ENCODE data around the gene CEACAM18.

CEACAM18 gene

GRCh38 chr19:51477344-51477743 is 995 bp upstream of the CEACAM18 start:
- no peak overlapping the region for H2AFZ ChIP-seq (ENCODE audit: low read length)
- H3K36me3 ChIP-seq (ENCODE audit: insufficient read depth, low read length) = no peaks in the 10 kb centered on the region
- no peak for TF ChIP-seq CTCF (IDR thresholded peaks at IDR 0.05; ENCODE audit: low read length)
- no peak for TF ChIP-seq EZH2 (IDR thresholded peaks at IDR 0.05; ENCODE audit: borderline replicate concordance, low read length)
- no peak overlapping the region for H3K4me2 ChIP-seq (ENCODE audit: low read length)
- H3K27ac ChIP-seq (ENCODE audit: low read depth, low read length, poor library complexity, severe bottlenecking) = no peak overlapping the region
- H3K27me3 ChIP-seq (ENCODE audit: insufficient read depth, low read length) = peaks cover 4% of the 10 kb centered on the region; the same call in 1 of the 2 replicates
- H3K9me3 ChIP-seq (ENCODE audit: low read length) = no peaks in the 10 kb centered on the region
- H3F3A ChIP-seq (ENCODE audit: insufficient read depth, low read length) = no peaks in the 10 kb centered on the region
- H3K79me2 ChIP-seq (ENCODE audit: insufficient read depth, low read length) = no peaks in the 10 kb centered on the region
- no peak overlapping the region for H3K9ac ChIP-seq (ENCODE audit: low read length)
- no peaks in the 10 kb centered on the region for H3K9me2 ChIP-seq (ENCODE audit: low read depth, low read length)
- no peaks in the 10 kb centered on the region for H4K20me1 ChIP-seq (ENCODE audit: insufficient read depth, low read length)
- H3K4me1 ChIP-seq (ENCODE audit: insufficient read depth, low read length, severe bottlenecking) = no peaks in the 10 kb centered on the region
- no peak overlapping the region for H3K4me3 ChIP-seq (ENCODE audit: low read depth, low read length, poor library complexity, severe bottlenecking)

- H3K27ac ChIP-seq (ENCODE audit: low read depth, low read length, poor library complexity, severe bottlenecking) = no peak overlapping the region
- peaks cover 2% of the 10 kb centered on the region; the same call in 1 of the 2 replicates for H3K27me3 ChIP-seq (ENCODE audit: insufficient read depth, low read length)
- TF ChIP-seq EZH2 (IDR thresholded peaks at IDR 0.05; ENCODE audit: borderline replicate concordance, low read length) = no peak
- TF ChIP-seq CTCF (IDR thresholded peaks at IDR 0.05; ENCODE audit: low read length) = no peak
- H3K9me3 ChIP-seq (ENCODE audit: low read length) = no peaks in the 10 kb centered on the region
- no peak overlapping the region for H3K9ac ChIP-seq (ENCODE audit: low read length)
- H3K36me3 ChIP-seq (ENCODE audit: insufficient read depth, low read length) = no peaks in the 10 kb centered on the region
- no peak overlapping the region for H3K4me3 ChIP-seq (ENCODE audit: low read depth, low read length, poor library complexity, severe bottlenecking)
- no peaks in the 10 kb centered on the region for H3F3A ChIP-seq (ENCODE audit: insufficient read depth, low read length)
- H4K20me1 ChIP-seq (ENCODE audit: insufficient read depth, low read length) = no peaks in the 10 kb centered on the region
- H3K4me2 ChIP-seq (ENCODE audit: low read length) = no peak overlapping the region
- no peaks in the 10 kb centered on the region for H3K4me1 ChIP-seq (ENCODE audit: insufficient read depth, low read length, severe bottlenecking)
- no peaks in the 10 kb centered on the region for H3K79me2 ChIP-seq (ENCODE audit: insufficient read depth, low read length)
- H3K9me2 ChIP-seq (ENCODE audit: low read depth, low read length) = no peaks in the 10 kb centered on the region
- H2AFZ ChIP-seq (ENCODE audit: low read length) = no peak overlapping the region
These were observed 1.4 kb downstream of the CEACAM18 start for GRCh38 chr19:51479531-51480331.

- no peak overlapping the region for H3K9ac ChIP-seq (ENCODE audit: low read length)
- H3K36me3 ChIP-seq (ENCODE audit: insufficient read depth, low read length) = no peaks in the 10 kb centered on the region
- no peaks in the 10 kb centered on the region for H3K9me2 ChIP-seq (ENCODE audit: low read depth, low read length)
- no peak overlapping the region for H3K27ac ChIP-seq (ENCODE audit: low read depth, low read length, poor library complexity, severe bottlenecking)
- no peaks in the 10 kb centered on the region for H4K20me1 ChIP-seq (ENCODE audit: insufficient read depth, low read length)
- H3K79me2 ChIP-seq (ENCODE audit: insufficient read depth, low read length) = no peaks in the 10 kb centered on the region
- H3K4me3 ChIP-seq (ENCODE audit: low read depth, low read length, poor library complexity, severe bottlenecking) = no peak overlapping the region
- H3K4me1 ChIP-seq (ENCODE audit: insufficient read depth, low read length, severe bottlenecking) = no peaks in the 10 kb centered on the region
- H3F3A ChIP-seq (ENCODE audit: insufficient read depth, low read length) = no peaks in the 10 kb centered on the region
- no peaks in the 10 kb centered on the region; the same call in 1 of the 2 replicates for H3K27me3 ChIP-seq (ENCODE audit: insufficient read depth, low read length)
- TF ChIP-seq EZH2 (IDR thresholded peaks at IDR 0.05; ENCODE audit: borderline replicate concordance, low read length) (no peak), CTCF (IDR thresholded peaks at IDR 0.05; ENCODE audit: low read length) (no peak)
- H3K4me2 ChIP-seq (ENCODE audit: low read length) = no peak overlapping the region
- no peak overlapping the region for H2AFZ ChIP-seq (ENCODE audit: low read length)
- no peaks in the 10 kb centered on the region for H3K9me3 ChIP-seq (ENCODE audit: low read length)
These were observed 2.3 kb downstream of the CEACAM18 start for GRCh38 chr19:51480590-51480989.
